Smooth muscle cell (in vitro differentiated cells): Measurements from ENCODE around the gene TFPT. TPM values are rescaled to one million over a fixed set of nuclear protein-coding genes. Genes with fewer than 3 reads are reported as not detected.

ENCODE experiments used
- DNase-seq: peaks from one replicate; lab custom pipeline; 2025; ENCODE audit not compliant: unreplicated experiment; lab: John Stamatoyannopoulos, UW
- H2AFZ ChIP-seq: fragments of 200-600 bp; sonication (generic); 2 replicates; pipeline ENCODE4 v1.6.0; 2016; ENCODE audit warnings: antibody characterized with exemption, low read depth, mild to moderate bottlenecking
- H3F3A ChIP-seq: fragments of 200-600 bp; sonication (generic); 2 replicates; pipeline ENCODE4 v1.6.0; 2017; ENCODE audit warnings: antibody characterized with exemption, low read depth
- H3K27ac ChIP-seq: fragments of 200-600 bp; sonication (generic); 2 replicates; pipeline ENCODE4 v1.5.1; 2016; ENCODE audit warnings: low read depth, mild to moderate bottlenecking
- H3K27me3 ChIP-seq: fragments of 200-600 bp; sonication (generic); 2 replicates; pipeline ENCODE4 v1.6.1; 2016; ENCODE audit warnings: low read depth, mild to moderate bottlenecking
- H3K36me3 ChIP-seq: fragments of 200-600 bp; sonication (generic); 2 replicates; pipeline ENCODE4 v1.5.1; 2016; ENCODE audit warnings: low read depth
- H3K4me1 ChIP-seq: fragments of 200-600 bp; sonication (generic); 2 replicates; pipeline ENCODE4 v1.5.1; 2016; ENCODE audit warnings: low read depth
- H3K4me2 ChIP-seq: fragments of 200-600 bp; sonication (generic); 2 replicates; pipeline ENCODE4 v1.6.0; 2016; ENCODE audit warnings: mild to moderate bottlenecking
- H3K4me3 ChIP-seq: fragments of 200-600 bp; sonication (generic); 2 replicates; pipeline ENCODE4 v1.5.1; 2016; ENCODE audit warnings: mild to moderate bottlenecking
- H3K79me2 ChIP-seq: fragments of 200-600 bp; sonication (generic); 2 replicates; pipeline ENCODE4 v1.6.0; 2016; ENCODE audit warnings: low read depth, mild to moderate bottlenecking
- H3K9ac ChIP-seq: fragments of 200-600 bp; sonication (generic); 2 replicates; pipeline ENCODE4 v1.6.0; 2016; ENCODE audit warnings: low read depth
- H3K9me3 ChIP-seq: fragments of 200-600 bp; sonication (generic); replicated peaks from 2 replicates; pipeline ENCODE4 v1.5.1; 2016; ENCODE audit warnings: low read depth
- H4K20me1 ChIP-seq: fragments of 200-600 bp; sonication (generic); 2 replicates; pipeline ENCODE4 v1.6.0; 2016; ENCODE audit warnings: low read depth
- CTCF ChIP-seq: fragments of 200-600 bp; sonication (generic); IDR thresholded peaks from 2 replicates; pipeline ENCODE4 v1.5.1; 2017; ENCODE audit warnings: borderline replicate concordance, mild to moderate bottlenecking, antibody characterized with exemption; ENCODE audit not compliant: insufficient read depth, poor library complexity, severe bottlenecking
- WGBS: methylation state at CpG from one replicate; pipeline ENCODE4 v1.1.7; 2016; ENCODE audit warnings: low lambda C conversion rate; 5-methylcytosine and 5-hydroxymethylcytosine counted together
- polyA plus RNA-seq: library from polyadenylated mRNA; unstranded; fragments of >200 nt; fragmentation: Nextera tagmentation; extraction: Ambion mirVana; gene quantifications from 2 replicates; pipeline ENCODE4 v1.2.1, GENCODE V29; 2016
- total RNA-seq: library from RNA; depleted of rRNA; stranded (reverse); fragments of >200 nt; gene quantifications from 2 replicates; pipeline ENCODE4 v1.2.3, GENCODE V29; 2014

TFPT gene
- total and polyA plus RNA-seq, 2 experiments from 2014 or later = 17.1 to 56.0 TPM

- Histone ChIP-seq H3K9ac (no peak overlapping the region), H3K36me3 (no peaks in the 10 kb centered on the region), H3K9me3 (no peaks in the 10 kb centered on the region), H2AFZ (no peak overlapping the region), H3K4me1 (no peaks in the 10 kb centered on the region), H3F3A (no peaks in the 10 kb centered on the region), H3K27me3 (no peaks in the 10 kb centered on the region), H3K79me2 (no peaks in the 10 kb centered on the region), H3K4me2 (no peak overlapping the region), H4K20me1 (no peaks in the 10 kb centered on the region), H3K4me3 (no peak overlapping the region), H3K27ac (no peak overlapping the region)
- no peak for TF ChIP-seq CTCF
- WGBS = 90% methylated on average over 9 of the region's 9 CpGs
- no peak for DNase-seq
Measured at GRCh38 chr19:54074851-54075250, 40.6 kb downstream of the TFPT start.

GRCh38 chr19:54073829-54074228 lies 41.6 kb downstream of the TFPT start:
- H3F3A ChIP-seq = no peaks in the 10 kb centered on the region
- no peaks in the 10 kb centered on the region for H3K27me3 ChIP-seq
- H3K4me2 ChIP-seq = no peak overlapping the region
- H3K4me1 ChIP-seq = no peaks in the 10 kb centered on the region
- H2AFZ ChIP-seq = no peak overlapping the region
- H3K27ac ChIP-seq = no peak overlapping the region
- no peak for DNase-seq
- TF ChIP-seq CTCF = no peak
- no peaks in the 10 kb centered on the region for H3K79me2 ChIP-seq
- H3K9me3 ChIP-seq = no peaks in the 10 kb centered on the region
- no peak overlapping the region for H3K9ac ChIP-seq
- H4K20me1 ChIP-seq = no peaks in the 10 kb centered on the region
- no peaks in the 10 kb centered on the region for H3K36me3 ChIP-seq
- 93% methylated on average over 10 of the region's 10 CpGs for WGBS
- no peak overlapping the region for H3K4me3 ChIP-seq

GRCh38 chr19:54069470-54069869 lies 46.0 kb downstream of the TFPT start:
- Histone ChIP-seq H3K27me3 (no peaks in the 10 kb centered on the region), H3K9ac (no peak overlapping the region), H3K4me1 (no peaks in the 10 kb centered on the region), H3K27ac (no peak overlapping the region), H4K20me1 (no peaks in the 10 kb centered on the region), H3K9me3 (no peaks in the 10 kb centered on the region), H2AFZ (no peak overlapping the region), H3K36me3 (no peaks in the 10 kb centered on the region), H3K4me3 (no peak overlapping the region), H3F3A (no peaks in the 10 kb centered on the region), H3K79me2 (no peaks in the 10 kb centered on the region), H3K4me2 (no peak overlapping the region)
- WGBS = 81% methylated on average over 5 of the region's 5 CpGs
- no peak for DNase-seq
- TF ChIP-seq CTCF = no peak

DNA sequence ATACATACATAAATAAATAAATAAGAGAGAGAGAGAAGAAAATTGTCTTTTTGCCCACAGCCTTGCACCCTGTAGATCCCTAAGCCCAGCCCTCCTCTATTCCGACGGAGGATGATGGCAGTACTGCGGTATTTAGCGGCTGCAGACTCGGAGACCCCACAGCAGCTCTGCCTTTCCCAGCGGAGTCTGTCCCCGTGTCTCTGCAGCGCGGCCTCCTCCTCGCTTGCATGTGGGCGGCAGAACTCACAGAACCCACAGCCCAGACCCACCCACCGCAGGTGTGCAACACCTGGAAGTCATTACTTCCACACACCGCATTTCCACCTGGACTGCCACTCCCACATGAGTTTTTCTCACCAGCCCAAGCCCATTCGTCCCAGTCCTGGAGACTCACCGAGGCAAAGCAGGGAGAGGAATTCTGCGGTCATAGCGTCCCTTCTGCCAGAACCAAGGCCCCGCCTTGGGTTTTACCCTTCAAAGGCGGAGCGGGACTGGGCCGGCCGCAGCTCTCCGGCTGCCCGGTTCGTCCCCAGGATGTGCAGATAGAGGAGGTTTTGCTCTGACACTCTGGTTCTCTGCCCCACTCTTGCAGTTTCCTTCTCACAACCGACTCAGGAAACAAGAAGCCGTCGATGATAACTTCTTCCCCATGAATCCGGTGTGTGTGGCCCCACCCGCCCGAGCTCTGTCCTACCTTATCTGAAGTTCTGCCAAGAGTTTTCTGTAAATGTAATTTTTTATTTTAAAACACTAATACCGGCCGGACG lies 51.9 kb downstream of the TFPT start, which contains the start of gene VSTM1:
VSTM1 (minus strand) TSS at position 548 of the 767 bp plus-strand sequence; CDS start at position 428, 120 bp downstream.
- no peak for TF ChIP-seq CTCF
- Histone ChIP-seq H4K20me1 (no peaks in the 10 kb centered on the region), H3K4me3 (no peak within 1 kb of the TSS), H3K4me1 (no peaks in the 10 kb centered on the region), H3F3A (no peaks in the 10 kb centered on the region), H3K27ac (no peak within 1 kb of the TSS), H2AFZ (no peak within 1 kb of the TSS), H3K36me3 (no peaks in the 10 kb centered on the region), H3K27me3 (no peaks in the 10 kb centered on the region), H3K79me2 (no peaks in the 10 kb centered on the region), H3K4me2 (no peak within 1 kb of the TSS), H3K9ac (no peak within 1 kb of the TSS), H3K9me3 (no peaks in the 10 kb centered on the region)
- WGBS = 93% methylated on average over 34 of the region's 34 CpGs
- no peak for DNase-seq
